Uterus (tissue), 4 donors: ENCODE results near the gene DGKD. TPM values are rescaled to one million over a fixed set of nuclear protein-coding genes. Genes with fewer than 3 reads are reported as not detected.

Experiments
- DNase-seq, 2 donors: peaks; one replicate each; pipeline ENCODE4 v3.0.0-alpha.2; 2019 to 2020
- H3K27ac ChIP-seq, 2 donors: fragments of 200-600 bp; sonication (generic); 1 replicate in 1 of 2; 2 replicates in 1 of 2; pipeline ENCODE4 v1.5.1; 2016 to 2018
- H3K27me3 ChIP-seq, 2 donors: fragments of 200-600 bp; sonication (generic); one replicate each; pipeline ENCODE4 v1.5.1; 2018 to 2019; ENCODE audit warnings: control low read depth in 1 of 2
- H3K36me3 ChIP-seq, 2 donors: fragments of 200-600 bp; sonication (generic); one replicate each; pipeline ENCODE4 v1.5.1; 2019; ENCODE audit warnings: control low read depth in 1 of 2
- H3K4me1 ChIP-seq, 2 donors: fragments of 200-600 bp; sonication (generic); one replicate each; pipeline ENCODE4 v1.5.1; 2018 to 2019; ENCODE audit warnings: control low read depth in 1 of 2
- H3K4me3 ChIP-seq, 2 donors: fragments of 200-600 bp; sonication (generic); 1 replicate in 1 of 2; 2 replicates in 1 of 2; pipeline ENCODE4 v1.5.1; 2018 to 2019; ENCODE audit warnings: mild to moderate bottlenecking in 1 of 2
- H3K9me3 ChIP-seq, 2 donors: fragments of 200-600 bp; sonication (generic); one replicate each; pipeline ENCODE4 v1.5.1; 2019; ENCODE audit warnings: control low read depth in 1 of 2
- CTCF ChIP-seq, 4 experiments: fragments of 200-600 bp in 2 of 4; fragments of 450-650 bp in 2 of 4; sonication (generic) in 2 of 4; IDR thresholded peaks; one replicate each; pipeline ENCODE4 v1.5.1; 2016 to 2019; ENCODE audit warnings: antibody characterized with exemption in 4 of 4, mild to moderate bottlenecking in 2 of 4, moderate library complexity in 1 of 4
- POLR2A ChIP-seq, 2 donors: fragments of 450-650 bp; IDR thresholded peaks; one replicate each; pipeline ENCODE4 v1.6.1; 2016; ENCODE audit warnings: antibody characterized with exemption in 2 of 2, mild to moderate bottlenecking in 1 of 2, moderate library complexity in 1 of 2
- intact Hi-C: fragments of 100-400 bp; cut with DNase I; formaldehyde crosslinking; loops from one replicate; pipeline ENCODE4 v1.15.1; 2023; ENCODE audit warnings: low total_unique reads
- total RNA-seq, 4 donors: library from RNA; depleted of rRNA in 3 of 4; stranded (reverse); fragments of >200 nt in 3 of 4; gene quantifications; one replicate each; pipeline versions ENCODE4 v1.1.0 to v1.2.4, GENCODE V29; 2014 to 2023
- donor health status: DM: yes; HTN: yes; CAD: no.

DGKD gene
- total RNA-seq, 4 donors from 2014 or later, result 5.0 to 46.1 (median 28.0) TPM

- Histone ChIP-seq H3K4me1 (peaks cover 6 to 7% of the 10 kb centered on the region in 2 donors), H3K9me3 (no peaks in the 10 kb centered on the region), H3K27ac (no peak overlapping the region), H3K27me3 (no peaks in the 10 kb centered on the region), H3K36me3 (no peaks in the 10 kb centered on the region), H3K4me3 (no peak overlapping the region)
- no peak for TF ChIP-seq CTCF (IDR thresholded peaks at IDR 0.05)
- TF ChIP-seq POLR2A (IDR thresholded peaks at IDR 0.05), result no peak
- DNase-seq, result no peak
- intact Hi-C loops, result loop anchor here (5.0 to 10.0 kb wide), 2 partner anchors 82 to 755 kb away; no protein-coding TSS in a partner anchor
Observed at GRCh38 chr2:233359823-233360222, 5.5 kb downstream of the DGKD start.

GRCh38 chr2:233360771-233361176 lies 6.5 kb downstream of the DGKD start:
- intact Hi-C loops, result no loop called here
- no peaks in the 10 kb centered on the region for H3K27me3 ChIP-seq
- no peaks in the 10 kb centered on the region for H3K9me3 ChIP-seq
- no peak for TF ChIP-seq CTCF (IDR thresholded peaks at IDR 0.05)
- no peak for TF ChIP-seq POLR2A (IDR thresholded peaks at IDR 0.05)
- no peak for DNase-seq
- no peak overlapping the region for H3K4me3 ChIP-seq
- H3K4me1 ChIP-seq, result peaks cover 0 to 5% of the 10 kb centered on the region in 2 donors
- no peaks in the 10 kb centered on the region for H3K36me3 ChIP-seq
- H3K27ac ChIP-seq, result peak overlapping the region in 1 of 2 donors; percentile 8

GRCh38 chr2:233361297-233361696 lies 7.0 kb downstream of the DGKD start:
- DNase-seq, result no peak
- no peaks in the 10 kb centered on the region for H3K36me3 ChIP-seq
- H3K27ac ChIP-seq, result peak overlapping the region in 1 of 2 donors; percentile 8
- no peaks in the 10 kb centered on the region for H3K4me1 ChIP-seq
- intact Hi-C loops, result no loop called here
- no peak overlapping the region for H3K4me3 ChIP-seq
- no peak for TF ChIP-seq POLR2A (IDR thresholded peaks at IDR 0.05)
- no peak for TF ChIP-seq CTCF (IDR thresholded peaks at IDR 0.05)
- H3K9me3 ChIP-seq, result no peaks in the 10 kb centered on the region
- H3K27me3 ChIP-seq, result no peaks in the 10 kb centered on the region

GRCh38 chr2:233362742-233363141 lies 8.4 kb downstream of the DGKD start:
- intact Hi-C loops, result no loop called here

GRCh38 chr2:233363744-233364235 lies 9.5 kb downstream of the DGKD start:
- Histone ChIP-seq H3K27ac (no peak overlapping the region), H3K27me3 (no peaks in the 10 kb centered on the region), H3K4me3 (no peak overlapping the region), H3K9me3 (no peaks in the 10 kb centered on the region), H3K36me3 (no peaks in the 10 kb centered on the region), H3K4me1 (no peaks in the 10 kb centered on the region)
- intact Hi-C loops, result no loop called here
- TF ChIP-seq CTCF (IDR thresholded peaks at IDR 0.05) (no peak), POLR2A (IDR thresholded peaks at IDR 0.05) (no peak)
- no peak for DNase-seq

More at GRCh38 chr2:233362742-233363141, 8.4 kb downstream of the DGKD start:
- DNase-seq, result no peak
- Histone ChIP-seq H3K4me3 (no peak overlapping the region), H3K4me1 (no peaks in the 10 kb centered on the region), H3K27ac (no peak overlapping the region), H3K9me3 (no peaks in the 10 kb centered on the region), H3K27me3 (no peaks in the 10 kb centered on the region), H3K36me3 (no peaks in the 10 kb centered on the region)
- TF ChIP-seq POLR2A (IDR thresholded peaks at IDR 0.05) (no peak), CTCF (IDR thresholded peaks at IDR 0.05) (no peak)
